GM12878 (cell line): ENCODE measurements around the gene USP27X. TPM values are rescaled to one million over a fixed set of nuclear protein-coding genes. Genes with fewer than 3 reads are reported as not detected.

Experiments used
- ATAC-seq: fragments of 200-7000 bp; cut with Tn5 transposase; 3 replicates; pipeline ENCODE4 v1.9.1; 2020; ENCODE audit warnings: mild to moderate bottlenecking, moderate library complexity
- BruUV-seq: library from RNA; stranded (reverse); fragments of 400-500 nt; replicated peaks from 2 replicates; lab custom pipeline; 2021; lab: Mats Ljungman, UMichigan
- CTCF ChIA-PET: fragments of 300-600 bp; sonication (Branson Sonifier 250); formaldehyde crosslinking; extraction: SDS; loops from one replicate; lab custom pipeline; 2021; ENCODE audit warnings: inconsistent platforms; lab: Yijun Ruan, JAX
- POLR2A ChIA-PET: fragments of 350-600 bp; formaldehyde crosslinking; extraction: SDS; loops from one replicate; lab custom pipeline; 2021; ENCODE audit warnings: inconsistent platforms; lab: Charles Lee
- RAD21 ChIA-PET: fragments of 300-600 bp; sonication (Branson Sonifier 250); formaldehyde crosslinking; loops from one replicate; lab custom pipeline; 2023; ENCODE audit warnings: antibody characterized with exemption; ENCODE audit not compliant: unreplicated experiment; lab: Charles Lee
- SMC1A ChIA-PET: fragments of 300-600 bp; sonication (Branson Sonifier 250); formaldehyde crosslinking; loops from one replicate; lab custom pipeline; 2023; ENCODE audit not compliant: unreplicated experiment, uncharacterized antibody; lab: Charles Lee
- DNase-seq: peaks from one replicate; pipeline ENCODE4 v3.0.0-alpha.2; 2011; ENCODE audit warnings: low read depth, low spot score
- FAIRE-seq: peaks from 3 replicates; lab custom pipeline; 2011; peaks lifted over from hg19 to GRCh38; lab: Jason Lieb, UNC
- H2AFZ ChIP-seq: 2 replicates; pipeline ENCODE4 v1.6.0; 2011; ENCODE audit warnings: low read depth, low read length, control low read depth; ENCODE audit not compliant: control insufficient read depth
- H3K27ac ChIP-seq: 2 replicates; pipeline ENCODE4 v1.5.1; 2011; ENCODE audit warnings: control low read depth; ENCODE audit not compliant: control insufficient read depth, insufficient read depth
- H3K27me3 ChIP-seq, 2 experiments: replicated peaks in 1 of 2; 2 replicates each; pipeline versions ENCODE4 v1.6.0 to v1.6.1; 2011; ENCODE audit warnings: low read length in 1 of 2; ENCODE audit not compliant: control insufficient read depth in 2 of 2, insufficient read depth in 2 of 2
- H3K36me3 ChIP-seq, 2 experiments: 2 replicates each; pipeline ENCODE4 v1.5.1; 2011; ENCODE audit warnings: low read length in 1 of 2; ENCODE audit not compliant: control insufficient read depth in 2 of 2, insufficient read depth in 2 of 2
- H3K4me1 ChIP-seq: 2 replicates; pipeline ENCODE4 v1.6.1; 2011; ENCODE audit warnings: mild to moderate bottlenecking, low read length, moderate library complexity, mixed read lengths; ENCODE audit not compliant: control insufficient read depth, insufficient read depth
- H3K4me2 ChIP-seq: 2 replicates; pipeline ENCODE4 v1.6.0; 2011; ENCODE audit warnings: control low read depth; ENCODE audit not compliant: control insufficient read depth, insufficient read depth
- H3K4me3 ChIP-seq: fragments of 200-600 bp; sonication (generic); 2 replicates; pipeline ENCODE4 v1.5.1; 2016
- H3K79me2 ChIP-seq: 2 replicates; pipeline ENCODE4 v1.6.0; 2011; ENCODE audit warnings: low read length; ENCODE audit not compliant: control insufficient read depth, insufficient read depth
- H3K9ac ChIP-seq: 2 replicates; pipeline ENCODE4 v1.8.0; 2011; ENCODE audit warnings: low read length, control low read depth, mixed read lengths; ENCODE audit not compliant: control insufficient read depth, insufficient read depth
- H3K9me3 ChIP-seq: replicated peaks from 3 replicates; pipeline ENCODE4 v1.5.1; 2011; ENCODE audit warnings: mild to moderate bottlenecking, low read length; ENCODE audit not compliant: control insufficient read depth, insufficient read depth
- H4K20me1 ChIP-seq: 2 replicates; pipeline ENCODE4 v1.6.0; 2011; ENCODE audit not compliant: control insufficient read depth, insufficient read depth
- CEBPB ChIP-seq, 2 experiments: fragments of 150-350 bp in 1 of 2; IDR thresholded peaks; 2 replicates each; pipeline ENCODE4 v1.6.1; 2012 to 2014; ENCODE audit warnings: low read depth in 2 of 2, low read length in 2 of 2, borderline replicate concordance in 1 of 2, inconsistent platforms in 1 of 2
- E2F8 ChIP-seq: fragments of 450-650 bp; IDR thresholded peaks from 2 replicates; pipeline ENCODE4 v1.6.1; 2018; ENCODE audit warnings: mild to moderate bottlenecking, low read depth, moderate library complexity; ENCODE audit not compliant: partially characterized antibody
- HSF1 ChIP-seq: fragments of 150-350 bp; IDR thresholded peaks from 2 replicates; pipeline ENCODE4 v1.6.1; 2014; ENCODE audit warnings: mild to moderate bottlenecking, low read depth, low read length
- PML ChIP-seq: IDR thresholded peaks from 2 replicates; pipeline ENCODE4 v1.6.1; 2012; ENCODE audit warnings: low read length, inconsistent platforms
- SIN3A ChIP-seq: IDR thresholded peaks from 2 replicates; pipeline ENCODE4 v1.6.1; 2012; ENCODE audit warnings: low read depth, low read length, improper control_type of control experiment
- SPI1 ChIP-seq: IDR thresholded peaks from 2 replicates; pipeline ENCODE4 v1.6.1; 2011; ENCODE audit warnings: low read depth, mild to moderate bottlenecking, low read length, moderate library complexity, borderline replicate concordance; ENCODE audit not compliant: insufficient read depth
- TBL1XR1 ChIP-seq: IDR thresholded peaks from 2 replicates; pipeline ENCODE4 v1.6.1; 2012; ENCODE audit warnings: low read depth, low read length, improper control_type of control experiment
- ZBTB4 ChIP-seq: fragments of 450-650 bp; formaldehyde crosslinking; IDR thresholded peaks from 2 replicates; pipeline ENCODE4 v1.4.0; 2022; ENCODE audit warnings: mild to moderate bottlenecking, moderate library complexity
- WGBS: methylation state at CpG from one replicate; pipeline ENCODE4 v1.1.6; 2016; ENCODE audit warnings: low lambda C conversion rate; ENCODE audit not compliant: insufficient replicate concordance, insufficient coverage; ENCODE audit errors: missing lambda C conversion rate; 5-methylcytosine and 5-hydroxymethylcytosine counted together
- in situ Hi-C: fragments of 300-500 bp; cut with MboI; formaldehyde crosslinking; loops from 9 replicates; pipeline ENCODE4 v1.14.3; 2018; ENCODE audit warnings: mixed read lengths
- intact Hi-C: fragments of 100-400 bp; cut with micrococcal nuclease; formaldehyde crosslinking; loops from one replicate; pipeline ENCODE4 v1.14.2; 2022; ENCODE audit not compliant: unreplicated experiment
- polyA plus RNA-seq, 11 experiments: library from polyadenylated mRNA; depleted of rRNA in 4 of 11; unstranded in 6 of 11; stranded (reverse) in 5 of 11; fragments of >200 nt; fragmentation: Nextera tagmentation in 4 of 11; fragmentation: Illumina TruSeq in 1 of 11; extraction: Ambion mirVana in 4 of 11; extraction: Trizol in 1 of 11; gene quantifications; 1 replicate in 1 of 11; 2 replicates in 10 of 11; pipeline versions ENCODE4 v1.2.1 to v1.2.3, GENCODE V29; 2011 to 2016; ENCODE audit warnings: inconsistent platforms in 2 of 11, missing spikeins in 2 of 11, low read depth in 1 of 11
- total RNA-seq, 4 experiments: library from RNA; depleted of rRNA in 3 of 4; stranded (reverse); fragments of >200 nt in 3 of 4; fragmentation: Illumina TruSeq in 1 of 4; extraction: Trizol in 1 of 4; gene quantifications; 2 replicates each; pipeline versions ENCODE4 v1.2.1 to v1.2.3, GENCODE V29; 2013 to 2021

The USP27X gene
- total and polyA plus RNA-seq, 10 of the 15 experiments (the other 5 are each of a cell fraction or from before 2014, with no cell fraction given), result 0.09 to 2.0 (median 0.89) TPM; not detected in 1

- intact Hi-C loops, result no loop called here
- ChIA-PET CTCF (interaction anchor here (0.7 to 1.5 kb wide), 2 partner anchors 30 to 1248 kb away, joined by 3 to 9 read pairs; no protein-coding TSS in a partner anchor), RAD21 (interaction anchor here (0.7 kb wide), 1 partner anchor 33 kb away, joined by 3 read pairs; the partner anchor contains the start of gene USP27X), POLR2A (no interaction called here), SMC1A (no interaction called here)
- Histone ChIP-seq H4K20me1 (no peaks in the 10 kb centered on the region), H3K9me3 (no peaks in the 10 kb centered on the region; the same call in 2 of the 3 replicates), H3K9ac (no peak overlapping the region), H3K79me2 (no peaks in the 10 kb centered on the region), H2AFZ (no peak overlapping the region), H3K4me3 (no peak overlapping the region), H3K27ac (no peak overlapping the region), H3K4me2 (no peak overlapping the region), H3K27me3 (no peaks in the 10 kb centered on the region)
- FAIRE-seq (no peak), DNase-seq (no peak), ATAC-seq (no peak)
- TF ChIP-seq PML (no peak), SIN3A (no peak), E2F8 (no peak)
- TF ChIP-seq, all 136 proteins: peak for 0
- in situ Hi-C loops, result no loop called here
- Histone ChIP-seq H3K36me3 (no peaks in the 10 kb centered on the region), H3K4me1 (no peaks in the 10 kb centered on the region)
- 42% methylated on average over 1 of the region's 1 CpG for WGBS
- BruUV-seq, result no TSS peak
Measured at GRCh38 chrX:49846522-49846921, 32.8 kb upstream of the USP27X start.

- no peak overlapping the region for H2AFZ ChIP-seq
- WGBS, result 48% methylated on average over 3 of the region's 3 CpGs
- no peaks in the 10 kb centered on the region for H3K4me1 ChIP-seq
- intact Hi-C loops (no loop called here), in situ Hi-C loops (no loop called here)
- no peaks in the 10 kb centered on the region for H3K27me3 ChIP-seq
- no peaks in the 10 kb centered on the region for H4K20me1 ChIP-seq
- no peak overlapping the region for H3K27ac ChIP-seq
- H3K9ac ChIP-seq, result no peak overlapping the region
- no peak for DNase-seq
- H3K36me3 ChIP-seq, result no peaks in the 10 kb centered on the region
- no peak overlapping the region for H3K4me2 ChIP-seq
- RAD21 ChIA-PET, result interaction anchor here (1.1 kb wide), 1 partner anchor 9 kb away, joined by 4 read pairs; no protein-coding TSS in a partner anchor
- ATAC-seq, result no peak
- no peaks in the 10 kb centered on the region for H3K79me2 ChIP-seq
- POLR2A ChIA-PET, result no interaction called here
- no TSS peak for BruUV-seq
- FAIRE-seq, result no peak
- H3K4me3 ChIP-seq, result no peak overlapping the region
- SMC1A ChIA-PET, result interaction anchor here (1.4 kb wide), 1 partner anchor 10 kb away, joined by 6 read pairs; no protein-coding TSS in a partner anchor
- H3K9me3 ChIP-seq, result no peaks in the 10 kb centered on the region; the same call in 2 of the 3 replicates
- CTCF ChIA-PET, result interaction anchor here (1.3 to 2.3 kb wide), 4 partner anchors 9 to 71 kb away, joined by 3 to 9 read pairs (median 3); no protein-coding TSS in a partner anchor
- TF ChIP-seq SPI1 (no peak), TBL1XR1 (no peak), CEBPB (IDR thresholded peaks at IDR 0.05; ENCODE audit: borderline replicate concordance in 1 of 2, low read depth in 2 of 2, low read length in 2 of 2) (no peak), HSF1 (no peak), PML (no peak), ZBTB4 (no peak)
Measured at GRCh38 chrX:49848275-49848674, 31.0 kb upstream of the USP27X start.
